ENCODE measurements around the gene PRKAR2A. TPM values are rescaled to one million over a fixed set of nuclear protein-coding genes. Genes with fewer than 3 reads are reported as not detected.

Gene PRKAR2A
- total RNA-seq, 1 donor from 2014 or later, result 47.6 TPM

- H3K27ac Mint-ChIP-seq (ENCODE audit: unreplicated experiment), result no peak overlapping the region
- TF ChIP-seq CTCF (conservative IDR thresholded peaks at IDR 0.05), result no peak
Observed at GRCh38 chr3:48863122-48863521, 15.4 kb upstream of the PRKAR2A start.

GRCh38 chr3:48859206-48859605 lies 11.5 kb upstream of the PRKAR2A start:
- Mint-ChIP-seq H3K27me3 (ENCODE audit: low read depth) (no peaks in the 10 kb centered on the region), H3K36me3 (ENCODE audit: low read depth) (no peaks in the 10 kb centered on the region), H3K27ac (ENCODE audit: unreplicated experiment) (no peak overlapping the region), H3K9me3 (no peaks in the 10 kb centered on the region), H3K4me3 (no peak overlapping the region), H3K4me1 (peaks cover 4% of the 10 kb centered on the region)
- DNase-seq (ENCODE audit: low read depth, low spot score), result no peak
- TF ChIP-seq CTCF (conservative IDR thresholded peaks at IDR 0.05), result no peak

More at GRCh38 chr3:48863122-48863521, 15.4 kb upstream of the PRKAR2A start:
- no peaks in the 10 kb centered on the region for H3K27me3 Mint-ChIP-seq (ENCODE audit: low read depth)
- peaks cover 4% of the 10 kb centered on the region for H3K4me1 Mint-ChIP-seq
- H3K4me3 Mint-ChIP-seq, result no peak overlapping the region
- H3K36me3 Mint-ChIP-seq (ENCODE audit: low read depth), result no peaks in the 10 kb centered on the region
- DNase-seq (ENCODE audit: low read depth, low spot score), result no peak
- no peaks in the 10 kb centered on the region for H3K9me3 Mint-ChIP-seq

- Mint-ChIP-seq H3K9me3 (no peaks in the 10 kb centered on the region), H3K4me3 (no peak overlapping the region), H3K4me1 (peaks cover 4% of the 10 kb centered on the region), H3K36me3 (ENCODE audit: low read depth) (no peaks in the 10 kb centered on the region), H3K27me3 (ENCODE audit: low read depth) (no peaks in the 10 kb centered on the region), H3K27ac (ENCODE audit: unreplicated experiment) (no peak overlapping the region)
- TF ChIP-seq CTCF (conservative IDR thresholded peaks at IDR 0.05), result no peak
- DNase-seq (ENCODE audit: low read depth, low spot score), result no peak
Observed at GRCh38 chr3:48858709-48859108, 11.0 kb upstream of the PRKAR2A start.

- Mint-ChIP-seq H3K36me3 (ENCODE audit: low read depth) (no peaks in the 10 kb centered on the region), H3K4me1 (peaks cover 4% of the 10 kb centered on the region), H3K4me3 (no peak overlapping the region), H3K27me3 (ENCODE audit: low read depth) (no peaks in the 10 kb centered on the region), H3K27ac (ENCODE audit: unreplicated experiment) (no peak overlapping the region), H3K9me3 (no peaks in the 10 kb centered on the region)
- no peak for TF ChIP-seq CTCF (conservative IDR thresholded peaks at IDR 0.05)
- no peak for DNase-seq (ENCODE audit: low read depth, low spot score)
Observed at GRCh38 chr3:48857641-48858040, 10.0 kb upstream of the PRKAR2A start.

GRCh38 chr3:48856469-48856868 lies 8.8 kb upstream of the PRKAR2A start:
- Mint-ChIP-seq H3K4me3 (no peak overlapping the region), H3K36me3 (ENCODE audit: low read depth) (no peaks in the 10 kb centered on the region), H3K9me3 (no peaks in the 10 kb centered on the region), H3K27ac (ENCODE audit: unreplicated experiment) (no peak overlapping the region), H3K27me3 (ENCODE audit: low read depth) (no peaks in the 10 kb centered on the region), H3K4me1 (peaks cover 6% of the 10 kb centered on the region)
- TF ChIP-seq CTCF (conservative IDR thresholded peaks at IDR 0.05), result no peak
- no peak for DNase-seq (ENCODE audit: low read depth, low spot score)

Data from neural crest cell (in vitro differentiated cells).